IMR-90 (cell line): Measurements from ENCODE around the gene PSMC3. TPM values are rescaled to one million over a fixed set of nuclear protein-coding genes. Genes with fewer than 3 reads are reported as not detected.

ENCODE experiments used
- ATAC-seq: fragments of 200-7000 bp; cut with Tn5 transposase; 2 replicates; pipeline ENCODE4 v1.9.1; 2020; ENCODE audit warnings: low read depth, mild to moderate bottlenecking, moderate library complexity
- BruUV-seq: library from RNA; stranded (reverse); fragments of 400-500 nt; replicated peaks from 2 replicates; lab custom pipeline; 2021; lab: Mats Ljungman, UMichigan
- CTCF ChIA-PET: fragments of 300-600 bp; formaldehyde crosslinking; extraction: SDS; loops from one replicate; lab custom pipeline; 2021; ENCODE audit warnings: antibody characterized with exemption; lab: Yijun Ruan, JAX
- POLR2A ChIA-PET: fragments of 300-600 bp; sonication (Branson Sonifier 250); formaldehyde crosslinking; loops from one replicate; lab custom pipeline; 2022; ENCODE audit warnings: antibody characterized with exemption; ENCODE audit not compliant: unreplicated experiment; lab: Charles Lee
- DNase-seq: peaks from one replicate; pipeline ENCODE4 v3.0.0; 2013
- H2AFZ ChIP-seq: replicated peaks from 2 replicates; pipeline ENCODE3; 2013; ENCODE audit warnings: low read length, mild to moderate bottlenecking; ENCODE audit not compliant: poor library complexity
- H2AK5ac ChIP-seq: 2 replicates; pipeline ENCODE4 v1.6.1; 2013; ENCODE audit warnings: low read depth, low read length, inconsistent platforms
- H2AK9ac ChIP-seq: replicated peaks from 2 replicates; pipeline ENCODE3; 2013; ENCODE audit warnings: mild to moderate bottlenecking, low read depth, low read length, moderate library complexity; ENCODE audit not compliant: poor library complexity
- H2BK120ac ChIP-seq: 2 replicates; pipeline ENCODE4 v1.6.1; 2013; ENCODE audit warnings: low read depth, low read length, inconsistent platforms
- H2BK15ac ChIP-seq: 3 replicates; pipeline ENCODE4 v1.6.1; 2013; ENCODE audit warnings: low read depth, low read length, inconsistent platforms
- H2BK20ac ChIP-seq: 2 replicates; pipeline ENCODE4 v1.6.1; 2013; ENCODE audit warnings: low read depth, mild to moderate bottlenecking, inconsistent platforms, low read length, moderate library complexity
- H2BK5ac ChIP-seq: 2 replicates; pipeline ENCODE4 v1.6.1; 2013; ENCODE audit warnings: mild to moderate bottlenecking, low read depth, low read length, inconsistent platforms; ENCODE audit not compliant: poor library complexity, severe bottlenecking
- H3K14ac ChIP-seq: replicated peaks from 2 replicates; pipeline ENCODE4 v1.6.1; 2013; ENCODE audit warnings: low read depth, low read length, inconsistent platforms
- H3K18ac ChIP-seq: 2 replicates; pipeline ENCODE4 v1.6.1; 2013; ENCODE audit warnings: low read depth, low read length, control low read depth
- H3K23ac ChIP-seq: 2 replicates; pipeline ENCODE4 v1.6.1; 2013; ENCODE audit warnings: low read depth, low read length, inconsistent platforms
- H3K27ac ChIP-seq: 2 replicates; pipeline ENCODE4 v1.5.1; 2013; ENCODE audit warnings: mild to moderate bottlenecking, control low read depth, low read length; ENCODE audit not compliant: insufficient read depth
- H3K27me3 ChIP-seq: 2 replicates; pipeline ENCODE4 v1.6.1; 2013; ENCODE audit warnings: low read length; ENCODE audit not compliant: control insufficient read depth, insufficient read depth
- H3K36me3 ChIP-seq: 2 replicates; pipeline ENCODE4 v1.6.1; 2013; ENCODE audit warnings: low read length, mixed read lengths; ENCODE audit not compliant: control insufficient read depth, insufficient read depth
- H3K4ac ChIP-seq: 2 replicates; pipeline ENCODE4 v1.6.1; 2013; ENCODE audit warnings: low read depth, low read length, inconsistent platforms
- H3K4me1 ChIP-seq: 2 replicates; pipeline ENCODE4 v1.6.1; 2013; ENCODE audit warnings: low read length, mixed read lengths; ENCODE audit not compliant: control insufficient read depth, insufficient read depth
- H3K4me2 ChIP-seq: 2 replicates; pipeline ENCODE4 v1.6.1; 2013; ENCODE audit warnings: low read depth, mild to moderate bottlenecking, control low read depth, low read length, moderate library complexity
- H3K4me3 ChIP-seq: 2 replicates; pipeline ENCODE4 v1.5.1; 2013; ENCODE audit warnings: low read depth, mild to moderate bottlenecking, control low read depth, low read length, moderate library complexity; ENCODE audit not compliant: insufficient read depth
- H3K56ac ChIP-seq: 2 replicates; pipeline ENCODE4 v1.6.1; 2013; ENCODE audit warnings: low read length, inconsistent platforms; ENCODE audit not compliant: insufficient read depth; ENCODE audit errors: extremely low read depth
- H3K79me1 ChIP-seq, 2 experiments: 2 replicates each; pipeline ENCODE4 v1.6.1; 2013; ENCODE audit warnings: low read length in 2 of 2, inconsistent platforms in 1 of 2, low read depth in 1 of 2
- H3K9ac ChIP-seq: 2 replicates; pipeline ENCODE4 v1.6.1; 2013; ENCODE audit warnings: low read depth, low read length, control low read depth
- H3K9me1 ChIP-seq: 2 replicates; pipeline ENCODE4 v1.6.1; 2013; ENCODE audit warnings: low read length, inconsistent platforms; ENCODE audit not compliant: insufficient read depth
- H3K9me3 ChIP-seq: 2 replicates; pipeline ENCODE4 v1.6.1; 2013; ENCODE audit warnings: low read length; ENCODE audit not compliant: control insufficient read depth, insufficient read depth
- H4K20me1 ChIP-seq: 2 replicates; pipeline ENCODE4 v1.6.1; 2013; ENCODE audit warnings: low read length, inconsistent platforms; ENCODE audit not compliant: insufficient read depth
- H4K5ac ChIP-seq: 2 replicates; pipeline ENCODE4 v1.6.1; 2013; ENCODE audit warnings: mild to moderate bottlenecking, low read depth, low read length, control low read depth
- H4K8ac ChIP-seq, 2 experiments: 2 replicates each; pipeline ENCODE4 v1.6.1; 2013; ENCODE audit warnings: low read depth in 2 of 2, low read length in 2 of 2, control low read depth in 1 of 2, inconsistent platforms in 1 of 2
- H4K91ac ChIP-seq: 2 replicates; pipeline ENCODE4 v1.6.1; 2013; ENCODE audit warnings: low read depth, low read length, inconsistent platforms; ENCODE audit not compliant: insufficient read depth
- FOS ChIP-seq: fragments of 150-350 bp; IDR thresholded peaks from 2 replicates; pipeline ENCODE4 v1.6.1; 2016; ENCODE audit warnings: low read depth, low read length
- MAFK ChIP-seq: IDR thresholded peaks from 2 replicates; pipeline ENCODE4 v1.6.1; 2012; ENCODE audit warnings: low read depth, low read length, improper control_type of control experiment
- RFX5 ChIP-seq: IDR thresholded peaks from 2 replicates; pipeline ENCODE4 v1.8.0; 2012; ENCODE audit warnings: low read depth, mild to moderate bottlenecking, low read length, moderate library complexity
- SMC3 ChIP-seq: fragments of 150-350 bp; IDR thresholded peaks from 2 replicates; pipeline ENCODE4 v1.6.1; 2016; ENCODE audit warnings: low read depth, mild to moderate bottlenecking, antibody characterized with exemption, low read length, moderate library complexity
- WGBS, 2 experiments: methylation state at CpG; one replicate each; pipeline versions ENCODE4 v1.1.5 to v1.1.7; 2013; ENCODE audit warnings: missing lambda C conversion rate in 2 of 2; ENCODE audit not compliant: insufficient read length in 1 of 2; ENCODE audit errors: extremely low coverage in 2 of 2; 5-methylcytosine and 5-hydroxymethylcytosine counted together
- dilution Hi-C: fragments of 300-500 bp; cut with HindIII; formaldehyde crosslinking; loops from one replicate; pipeline ENCODE4 v1.14.3; 2018; ENCODE audit warnings: low sequenced_read_pairs; ENCODE audit not compliant: unreplicated experiment
- in situ Hi-C: fragments of 300-500 bp; cut with MboI; formaldehyde crosslinking; loops from 3 replicates; pipeline ENCODE4 v1.14.3; 2019; ENCODE audit warnings: low sequenced_read_pairs, inconsistent platforms, mixed read lengths
- intact Hi-C: fragments of 100-400 bp; cut with micrococcal nuclease; formaldehyde crosslinking; loops from 2 replicates; pipeline ENCODE4 v1.10.0; 2022
- polyA plus RNA-seq, 3 experiments: library from polyadenylated mRNA; depleted of rRNA; stranded (reverse); fragments of >200 nt; gene quantifications; 2 replicates each; pipeline ENCODE4 v1.2.3, GENCODE V29; 2012; ENCODE audit warnings: low replicate concordance in 1 of 3
- total RNA-seq: library from RNA; depleted of rRNA; stranded (reverse); fragments of >200 nt; gene quantifications from 2 replicates; pipeline ENCODE4 v1.2.3, GENCODE V29; 2012
- TF ChIP-seq, protein P1 (sequence below): fragments of 150-350 bp; IDR thresholded peaks from 2 replicates; pipeline ENCODE4 v1.6.1; 2016; ENCODE audit warnings: low read depth, mild to moderate bottlenecking, low read length, moderate library complexity, borderline replicate concordance

The PSMC3 gene
- total and polyA plus RNA-seq, 2 of the 4 experiments (the other 2 are of a cell fraction), result 238 to 253 TPM

DNA sequence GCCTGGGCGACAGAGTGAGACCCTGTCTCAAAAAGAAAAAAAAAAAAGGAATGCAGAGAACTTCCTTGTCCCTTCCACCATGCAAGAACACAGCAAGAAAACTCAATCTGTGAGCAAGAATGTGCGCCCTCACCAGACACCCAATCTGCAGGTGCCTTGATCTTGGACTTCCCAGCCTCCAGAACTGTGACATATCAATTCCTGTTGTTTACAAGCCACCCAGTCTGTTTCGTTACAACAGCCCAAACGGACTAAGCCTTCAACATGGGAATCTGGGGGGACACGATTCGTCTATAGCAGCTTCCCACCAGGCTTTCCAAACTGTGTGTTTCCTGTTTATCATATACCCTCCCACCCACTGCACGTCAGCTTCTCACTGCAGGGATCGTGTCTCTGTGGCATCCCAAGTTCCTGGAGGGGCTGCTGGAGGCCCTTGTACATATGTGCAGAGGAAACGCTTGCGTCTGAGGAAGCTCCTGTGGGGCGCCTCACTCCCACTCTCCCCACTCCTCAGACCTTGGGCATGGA, 11.0 kb upstream of the PSMC3 start:
- ChIA-PET CTCF (no interaction called here), POLR2A (no interaction called here)
- Histone ChIP-seq H3K4me1 (no peaks in the 10 kb centered on the region), H2BK20ac (no peak overlapping the region), H3K14ac (no peak overlapping the region), H2BK15ac (no peak overlapping the region), H4K91ac (no peak overlapping the region), H3K79me1 (no peaks in the 10 kb centered on the region), H3K36me3 (no peaks in the 10 kb centered on the region), H3K23ac (no peak overlapping the region), H2AK9ac (no peak overlapping the region), H3K18ac (no peak overlapping the region), H3K27ac (no peak overlapping the region), H4K20me1 (no peaks in the 10 kb centered on the region), H2AK5ac (no peak overlapping the region), H3K4me2 (no peak overlapping the region), H3K9me3 (no peaks in the 10 kb centered on the region), H3K56ac (no peak overlapping the region), H3K4me3 (no peak overlapping the region), H2BK120ac (no peak overlapping the region), H3K9ac (no peak overlapping the region), H2AFZ (no peak overlapping the region), H3K4ac (no peak overlapping the region), H4K8ac (no peak overlapping the region), H2BK5ac (no peak overlapping the region), H3K27me3 (no peaks in the 10 kb centered on the region), H3K9me1 (peaks cover 3% of the 10 kb centered on the region; the same call in 1 of the 2 replicates), H4K5ac (no peak overlapping the region)
- TF ChIP-seq FOS, result no peak
- TF ChIP-seq, protein P1, sequence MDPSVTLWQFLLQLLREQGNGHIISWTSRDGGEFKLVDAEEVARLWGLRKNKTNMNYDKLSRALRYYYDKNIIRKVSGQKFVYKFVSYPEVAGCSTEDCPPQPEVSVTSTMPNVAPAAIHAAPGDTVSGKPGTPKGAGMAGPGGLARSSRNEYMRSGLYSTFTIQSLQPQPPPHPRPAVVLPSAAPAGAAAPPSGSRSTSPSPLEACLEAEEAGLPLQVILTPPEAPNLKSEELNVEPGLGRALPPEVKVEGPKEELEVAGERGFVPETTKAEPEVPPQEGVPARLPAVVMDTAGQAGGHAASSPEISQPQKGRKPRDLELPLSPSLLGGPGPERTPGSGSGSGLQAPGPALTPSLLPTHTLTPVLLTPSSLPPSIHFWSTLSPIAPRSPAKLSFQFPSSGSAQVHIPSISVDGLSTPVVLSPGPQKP, result no peak
- no peak for TF ChIP-seq RFX5
- no peak for TF ChIP-seq SMC3
- TF ChIP-seq MAFK, result no peak
- DNase-seq (no peak), ATAC-seq (no peak)
- 78% methylated on average over 3 of the region's 11 CpGs; no CpG with 5 or more reads in 1 of the 2 experiments for WGBS, 2 experiments
- intact Hi-C loops (no loop called here), dilution Hi-C loops (no loop called here), in situ Hi-C loops (no loop called here)
- no TSS peak for BruUV-seq
